Bronchial epithelial cell (primary cell): Measurements from ENCODE around the gene ANKRD39. TPM values are rescaled to one million over a fixed set of nuclear protein-coding genes. Genes with fewer than 3 reads are reported as not detected.

Experiments used
- DNase-seq: peaks from one replicate; pipeline ENCODE4 v3.0.0-alpha.2; 2010; ENCODE audit warnings: low read depth
- FAIRE-seq: peaks from 2 replicates; lab custom pipeline; 2011; peaks lifted over from hg19 to GRCh38; lab: Jason Lieb, UNC
- H3K27me3 ChIP-seq: 2 replicates; pipeline ENCODE4 v1.5.1; 2011; ENCODE audit warnings: low read length; ENCODE audit not compliant: control insufficient read depth, insufficient read depth
- H3K36me3 ChIP-seq: 2 replicates; pipeline ENCODE4 v1.5.1; 2011; ENCODE audit warnings: low read length; ENCODE audit not compliant: control insufficient read depth, insufficient read depth
- H3K4me3 ChIP-seq: 2 replicates; pipeline ENCODE4 v1.5.1; 2011; ENCODE audit warnings: mild to moderate bottlenecking, low read depth, low read length, control low read depth
- CTCF ChIP-seq: IDR thresholded peaks from 2 replicates; pipeline ENCODE4 v1.5.1; 2011; ENCODE audit warnings: mild to moderate bottlenecking, moderate library complexity, low read length, control low read depth, inconsistent platforms; ENCODE audit not compliant: insufficient read depth, severe bottlenecking
- total RNA-seq: library from RNA; depleted of rRNA; stranded (reverse); fragments of >200 nt; gene quantifications from 2 replicates; pipeline ENCODE4 v1.2.1, GENCODE V29; 2014

The ANKRD39 gene
- total RNA-seq, 1 donor from 2014 or later = 8.2 TPM

- no peak overlapping the region for H3K4me3 ChIP-seq
- no peak for DNase-seq
- no peaks in the 10 kb centered on the region for H3K36me3 ChIP-seq
- no peak for FAIRE-seq
- no peaks in the 10 kb centered on the region for H3K27me3 ChIP-seq
- no peak for TF ChIP-seq CTCF
Observed at GRCh38 chr2:96895032-96895745, 37.4 kb upstream of the ANKRD39 start.

- DNase-seq (no peak), FAIRE-seq (no peak)
- no peaks in the 10 kb centered on the region for H3K36me3 ChIP-seq
- TF ChIP-seq CTCF = no peak
- no peak overlapping the region for H3K4me3 ChIP-seq
- no peaks in the 10 kb centered on the region for H3K27me3 ChIP-seq
Observed at GRCh38 chr2:96894151-96894531, 36.3 kb upstream of the ANKRD39 start.

GRCh38 chr2:96893289-96894150, 35.7 kb upstream of the ANKRD39 start:
- Histone ChIP-seq H3K4me3 (no peak overlapping the region), H3K27me3 (no peaks in the 10 kb centered on the region), H3K36me3 (no peaks in the 10 kb centered on the region)
- FAIRE-seq (peak; percentile 40), DNase-seq (no peak)
- TF ChIP-seq CTCF = no peak

GRCh38 chr2:96891591-96892333, 33.9 kb upstream of the ANKRD39 start:
- TF ChIP-seq CTCF = no peak
- DNase-seq (no peak), FAIRE-seq (no peak)
- H3K27me3 ChIP-seq = no peaks in the 10 kb centered on the region
- H3K4me3 ChIP-seq = no peak overlapping the region
- H3K36me3 ChIP-seq = no peaks in the 10 kb centered on the region

GRCh38 chr2:96890726-96891385, 33.0 kb upstream of the ANKRD39 start:
- TF ChIP-seq CTCF = no peak
- H3K36me3 ChIP-seq = no peaks in the 10 kb centered on the region
- no peaks in the 10 kb centered on the region for H3K27me3 ChIP-seq
- DNase-seq = no peak
- H3K4me3 ChIP-seq = no peak overlapping the region
- no peak for FAIRE-seq
